HG02970 (cell line): ENCODE measurements around the gene RNASEH2B.

Experiments
- ATAC-seq: cut with Tn5 transposase; IDR thresholded peaks from one replicate; pipeline ENCODE4 v1.9.1; 2021; ENCODE audit warnings: mild to moderate bottlenecking, moderate library complexity, moderate number of reproducible peaks; ENCODE audit not compliant: unreplicated experiment, low FRiP score

The RNASEH2B gene, protein sequence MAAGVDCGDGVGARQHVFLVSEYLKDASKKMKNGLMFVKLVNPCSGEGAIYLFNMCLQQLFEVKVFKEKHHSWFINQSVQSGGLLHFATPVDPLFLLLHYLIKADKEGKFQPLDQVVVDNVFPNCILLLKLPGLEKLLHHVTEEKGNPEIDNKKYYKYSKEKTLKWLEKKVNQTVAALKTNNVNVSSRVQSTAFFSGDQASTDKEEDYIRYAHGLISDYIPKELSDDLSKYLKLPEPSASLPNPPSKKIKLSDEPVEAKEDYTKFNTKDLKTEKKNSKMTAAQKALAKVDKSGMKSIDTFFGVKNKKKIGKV

DNA sequence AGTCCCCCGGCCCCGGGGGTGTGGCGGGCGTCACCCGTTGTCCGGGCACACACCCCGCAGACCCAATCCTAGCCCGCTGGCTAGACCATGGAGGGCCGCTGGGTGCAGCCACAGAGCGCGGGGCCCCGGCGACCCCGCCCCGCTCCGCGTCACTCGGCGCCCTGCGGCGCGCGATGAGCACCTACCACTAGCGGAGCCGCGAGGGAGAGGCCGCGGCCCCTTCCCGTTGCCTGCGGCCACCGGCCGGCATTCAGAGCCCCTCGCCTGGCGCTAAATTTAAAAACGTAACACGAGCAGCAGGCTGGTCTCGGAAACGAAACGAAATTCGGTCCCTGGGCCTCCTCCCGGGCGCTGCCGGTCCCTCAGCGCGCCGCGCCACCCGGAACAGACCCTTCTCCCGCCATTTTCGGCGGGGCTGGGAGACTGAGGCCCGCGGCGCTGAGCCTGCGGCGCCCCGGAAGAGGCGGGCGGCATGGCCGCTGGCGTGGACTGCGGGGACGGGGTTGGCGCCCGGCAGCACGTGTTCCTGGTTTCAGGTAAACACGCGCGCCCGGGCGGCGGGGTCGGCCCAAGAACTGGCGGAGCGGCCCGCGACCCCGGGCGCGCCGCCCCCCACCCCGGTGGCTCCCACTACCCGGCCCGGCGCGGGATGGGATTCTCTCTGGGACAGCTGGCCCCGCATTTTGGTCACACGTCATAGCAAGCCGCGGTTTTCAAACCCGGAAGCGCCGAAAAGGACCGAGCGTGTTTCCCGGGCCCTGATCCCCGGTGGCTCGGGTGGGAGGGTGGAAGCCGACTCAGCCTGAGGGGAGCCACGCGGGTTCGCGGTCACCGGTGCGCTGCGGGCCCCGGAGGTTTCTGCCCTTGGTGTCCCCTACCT lies at the start of gene RNASEH2B:
RNASEH2B (plus strand) TSS at position 187 of the 880 bp plus-strand sequence; CDS start at position 473, 286 bp downstream.
- peak; percentile 62 for ATAC-seq

DNA sequence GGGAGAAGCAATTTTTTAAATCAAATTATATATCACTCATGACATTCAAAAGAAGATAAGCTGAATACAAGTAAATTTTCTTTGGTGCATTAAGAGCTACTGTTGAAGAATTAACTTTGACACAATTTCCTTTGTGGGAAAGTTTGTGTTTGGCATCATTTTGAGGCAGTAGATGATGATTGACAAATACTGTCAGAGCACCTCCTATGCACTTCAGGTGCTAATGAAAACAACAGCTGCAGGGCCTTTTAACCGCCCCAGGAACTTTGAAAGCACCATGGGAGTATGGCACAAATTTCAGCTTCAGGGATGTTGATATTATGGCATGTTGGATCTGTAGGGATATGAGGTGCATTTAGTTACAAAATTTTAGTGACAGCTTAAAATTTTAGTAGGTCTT lies 45.1 kb upstream of the RNASEH2B start:
- no peak for ATAC-seq

DNA sequence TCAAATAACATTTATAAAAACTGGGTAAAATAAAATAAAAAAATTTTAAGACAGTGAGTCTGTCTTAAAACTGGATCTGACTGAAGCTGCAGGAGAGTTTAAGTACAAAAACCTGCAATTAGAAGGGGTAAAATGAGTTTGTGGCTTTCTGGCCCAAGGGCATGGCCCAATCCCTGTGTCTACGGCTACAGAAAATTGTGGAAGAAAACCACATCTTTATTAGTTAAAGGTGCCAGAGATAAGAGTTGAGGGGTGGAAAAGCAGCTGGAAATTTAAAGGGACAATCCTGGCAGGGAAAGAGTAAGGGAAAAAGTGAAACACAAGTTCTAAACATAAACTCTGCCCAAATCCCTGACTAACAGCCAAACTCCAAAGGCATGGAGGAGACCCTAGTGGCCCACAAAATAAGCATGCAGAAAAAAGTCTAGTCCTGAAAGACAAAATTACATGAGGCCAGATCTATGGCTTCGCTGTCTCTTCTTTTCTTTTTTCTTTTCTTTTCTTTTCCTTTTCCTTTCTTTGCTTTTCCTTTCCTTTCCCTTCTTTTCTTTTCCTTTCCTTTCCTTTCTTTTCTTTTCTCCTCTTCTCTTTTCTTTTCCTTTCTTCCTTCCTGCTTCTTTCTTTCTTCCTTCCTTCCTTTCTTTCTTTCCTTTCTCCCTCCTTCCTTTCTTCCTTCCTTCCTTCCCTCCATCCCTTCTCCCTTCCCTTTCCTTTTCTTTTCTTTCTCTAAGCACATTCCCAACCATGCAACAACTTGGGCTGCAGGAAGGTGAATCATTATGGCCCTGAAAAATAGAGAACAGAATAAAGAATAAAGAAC lies 42.6 kb upstream of the RNASEH2B start:
- no peak for ATAC-seq

DNA sequence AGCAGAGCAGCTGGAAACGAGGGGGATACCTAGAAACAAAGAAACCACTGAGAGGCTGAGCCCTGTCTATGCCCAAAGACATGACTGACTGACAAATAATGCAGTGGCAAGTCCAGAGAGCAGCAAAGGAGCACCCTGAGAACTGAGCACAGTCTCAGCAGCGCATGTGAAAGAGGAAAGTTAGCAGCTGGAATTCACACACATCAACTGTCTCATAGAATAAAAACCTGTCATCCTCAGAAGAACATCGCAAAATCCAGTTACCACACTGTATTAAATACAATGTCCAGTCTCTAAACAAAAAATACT lies 42.0 kb upstream of the RNASEH2B start:
- ATAC-seq: no peak

DNA sequence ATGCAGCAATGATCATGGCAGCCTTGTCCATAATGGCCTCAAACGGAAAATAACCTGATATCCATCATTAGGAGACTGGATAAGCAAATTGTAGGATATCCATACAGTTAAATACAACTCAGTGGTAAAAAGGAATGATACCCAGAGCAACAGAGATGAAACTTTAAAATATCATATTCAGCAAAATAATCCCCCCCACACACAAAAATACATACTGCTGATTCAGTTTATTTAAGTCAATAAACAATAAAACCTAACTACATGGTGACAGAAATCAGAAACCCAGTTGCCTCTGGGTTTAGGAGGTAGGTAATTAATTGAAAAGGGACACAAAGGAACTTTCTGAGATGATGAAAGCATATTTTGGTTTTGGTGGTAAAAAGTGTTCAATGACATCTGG lies 38.2 kb upstream of the RNASEH2B start:
- ATAC-seq: no peak

DNA sequence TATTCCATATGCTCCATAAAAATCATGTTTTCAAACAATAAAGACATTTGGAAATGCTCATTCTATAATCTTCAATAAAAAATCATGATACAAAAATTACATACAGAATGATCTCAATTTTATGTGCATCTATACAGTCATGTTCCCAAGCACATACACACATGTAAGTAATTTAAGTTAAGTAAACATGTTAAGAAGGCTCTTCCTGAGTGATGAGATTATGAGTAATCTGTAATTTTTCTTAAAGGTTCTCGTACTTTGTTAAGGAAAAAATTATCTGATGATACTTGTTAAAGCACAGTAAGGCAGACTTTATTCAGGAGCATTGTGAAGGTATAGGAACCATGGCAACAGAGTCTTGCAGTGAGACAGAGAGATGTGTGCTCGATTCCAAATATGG lies 36.1 kb upstream of the RNASEH2B start:
- ATAC-seq: no peak

DNA sequence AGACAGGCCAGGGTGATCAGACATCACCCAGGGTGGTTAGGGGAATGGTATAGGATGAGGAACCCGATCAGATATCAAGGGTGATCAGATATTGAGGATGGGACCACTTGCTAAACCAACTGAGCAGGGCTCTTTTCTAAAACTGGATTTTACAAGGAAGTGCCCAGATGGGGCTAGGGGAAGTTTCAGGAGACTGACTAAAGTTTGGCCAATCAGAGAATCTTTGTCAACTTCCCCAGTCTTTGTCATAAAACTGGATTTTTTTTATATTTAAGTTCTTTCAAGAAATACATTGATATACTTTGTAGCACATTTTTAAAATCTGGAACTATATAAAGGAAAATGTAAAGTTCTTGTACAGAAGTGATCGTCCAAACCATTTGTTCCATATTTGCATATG lies 35.6 kb upstream of the RNASEH2B start:
- ATAC-seq: no peak

DNA sequence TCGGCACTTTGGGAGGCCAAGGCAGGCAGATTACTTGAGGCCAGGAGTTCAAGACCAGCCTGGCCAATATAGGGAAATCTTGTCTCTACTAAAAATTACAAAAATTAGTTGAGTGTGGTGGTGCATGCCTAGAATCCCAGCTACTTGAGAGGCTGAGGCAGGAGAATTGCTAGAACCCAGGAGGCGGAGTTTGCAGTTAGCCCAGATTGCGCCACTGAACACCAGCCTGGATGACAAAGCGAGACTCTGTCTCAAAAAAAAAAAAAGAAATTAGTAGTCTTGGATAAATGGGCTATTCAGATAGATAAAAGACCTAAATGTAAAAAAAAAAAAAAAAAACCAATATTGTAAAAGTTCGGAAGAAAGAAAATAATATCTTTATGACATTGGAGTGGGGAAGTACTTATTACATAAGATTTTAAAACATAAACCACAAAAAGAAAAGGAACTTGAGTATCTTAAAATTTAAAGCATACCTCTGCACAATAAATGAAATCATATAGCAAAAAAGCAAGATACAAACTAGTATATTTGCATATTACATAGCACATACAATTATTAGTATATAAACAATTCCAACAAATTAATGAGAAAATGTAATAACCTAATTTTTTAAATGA lies 26.7 kb upstream of the RNASEH2B start:
- no peak for ATAC-seq

DNA sequence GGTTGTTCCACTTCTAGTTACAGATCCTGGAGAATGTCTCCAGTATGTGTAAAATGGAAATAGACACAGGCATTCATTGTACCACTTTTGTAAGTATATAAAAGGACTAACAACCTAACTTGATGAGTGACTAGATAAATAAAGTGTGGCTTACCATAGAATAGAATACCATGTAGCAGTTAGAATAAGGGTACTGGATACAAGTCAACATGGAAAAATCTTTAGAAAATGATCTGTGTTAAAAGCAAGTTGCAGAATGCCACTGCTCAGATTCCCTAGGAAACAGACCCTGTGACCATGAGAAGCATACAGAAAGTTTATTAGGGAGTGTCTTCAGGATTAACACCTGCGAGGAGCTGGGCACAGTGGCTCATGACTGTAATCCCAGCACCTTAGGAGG lies 25.9 kb upstream of the RNASEH2B start:
- no peak for ATAC-seq

DNA sequence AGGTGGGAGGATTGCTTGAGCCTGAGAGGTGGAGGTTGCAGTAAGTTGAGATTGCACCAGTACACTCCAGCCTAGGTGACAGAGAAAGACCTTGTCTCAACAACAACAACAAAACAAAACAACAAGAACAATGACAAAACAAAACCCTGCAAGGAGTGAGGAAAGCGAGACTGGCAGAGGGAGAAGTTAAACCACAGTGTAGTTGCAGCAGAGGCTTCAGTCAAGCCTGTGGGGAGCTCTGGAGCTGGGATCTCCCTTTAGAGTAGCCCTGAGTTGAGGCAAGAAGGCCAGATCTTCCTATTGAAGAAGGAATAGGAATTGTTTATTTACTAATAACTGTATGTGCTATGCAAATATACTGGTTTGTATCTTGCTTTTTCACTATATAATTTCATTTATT lies 25.3 kb upstream of the RNASEH2B start:
- no peak for ATAC-seq

DNA sequence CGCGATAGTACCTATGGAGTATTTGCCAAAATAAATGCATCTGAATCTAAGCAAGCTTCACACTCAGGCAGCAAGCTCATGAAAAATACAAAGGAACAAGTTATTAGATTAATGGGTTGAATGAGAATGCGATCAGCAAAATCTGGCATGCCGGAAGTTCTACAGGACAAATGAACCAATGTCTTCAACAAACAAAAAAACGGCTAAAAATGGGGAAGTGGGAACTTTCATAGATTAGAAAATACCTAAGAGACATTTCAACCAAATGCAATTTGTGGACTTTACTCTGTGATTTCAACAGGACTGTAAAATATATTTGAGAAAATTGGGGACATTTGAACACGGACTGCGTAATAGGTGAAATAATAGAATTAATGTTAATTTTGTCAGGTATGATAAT lies 22.4 kb upstream of the RNASEH2B start:
- ATAC-seq: no peak

DNA sequence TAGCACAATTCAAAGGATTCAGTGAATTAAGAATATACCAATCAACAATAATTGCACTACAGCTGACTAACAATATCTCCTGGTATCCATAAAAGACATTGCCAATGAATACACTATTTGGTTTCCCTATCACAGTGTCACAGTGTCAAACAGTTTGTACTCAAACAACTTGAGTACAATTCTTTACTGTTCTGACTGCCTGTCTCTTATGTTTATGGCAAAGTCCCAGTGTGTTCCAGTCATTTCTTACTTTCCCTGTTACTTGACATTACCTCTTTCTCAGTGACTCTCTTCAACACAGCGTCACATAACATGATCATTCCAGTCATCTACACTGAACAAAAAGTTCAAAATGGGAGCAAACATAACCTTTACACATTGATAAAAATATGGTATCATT lies 21.2 kb upstream of the RNASEH2B start:
- ATAC-seq: no peak

DNA sequence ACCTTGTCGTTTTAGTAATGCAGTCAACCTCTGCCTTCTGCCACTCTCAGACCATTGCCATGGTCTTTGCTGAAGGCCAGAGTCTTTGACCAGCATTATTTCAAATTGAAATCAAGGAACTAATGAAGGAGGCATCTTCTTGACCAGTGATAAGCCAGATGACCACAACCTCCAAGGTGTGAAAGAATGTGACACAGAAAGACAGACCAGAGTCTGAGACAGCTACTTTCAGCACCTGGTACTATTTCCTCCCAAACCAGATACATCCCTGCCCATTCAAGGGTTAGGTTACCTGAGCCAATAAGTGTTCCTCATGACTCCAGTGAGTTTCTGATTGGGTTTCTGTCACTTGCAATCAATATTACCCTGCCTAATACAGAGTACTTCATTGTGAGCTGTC lies 20.3 kb upstream of the RNASEH2B start:
- no peak for ATAC-seq

DNA sequence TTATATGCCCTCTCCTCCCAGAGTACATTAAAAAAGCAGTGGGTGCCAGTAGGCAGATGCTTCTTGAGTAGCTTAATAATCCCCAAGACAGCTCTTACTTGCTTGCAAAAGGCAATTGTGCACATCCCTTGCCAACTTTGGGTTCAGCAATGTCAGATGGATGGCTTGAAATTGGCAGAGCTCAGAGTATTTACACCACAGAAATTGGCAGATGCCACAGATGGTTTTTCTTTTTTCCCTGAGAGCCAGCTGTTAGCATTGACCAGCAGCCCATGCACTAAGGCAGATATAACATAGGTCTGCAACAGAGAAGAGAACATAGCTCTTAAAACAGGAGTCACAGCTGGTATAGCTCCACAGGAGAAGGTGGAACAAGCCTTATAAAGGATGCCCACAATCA lies 18.4 kb upstream of the RNASEH2B start:
- no peak for ATAC-seq

DNA sequence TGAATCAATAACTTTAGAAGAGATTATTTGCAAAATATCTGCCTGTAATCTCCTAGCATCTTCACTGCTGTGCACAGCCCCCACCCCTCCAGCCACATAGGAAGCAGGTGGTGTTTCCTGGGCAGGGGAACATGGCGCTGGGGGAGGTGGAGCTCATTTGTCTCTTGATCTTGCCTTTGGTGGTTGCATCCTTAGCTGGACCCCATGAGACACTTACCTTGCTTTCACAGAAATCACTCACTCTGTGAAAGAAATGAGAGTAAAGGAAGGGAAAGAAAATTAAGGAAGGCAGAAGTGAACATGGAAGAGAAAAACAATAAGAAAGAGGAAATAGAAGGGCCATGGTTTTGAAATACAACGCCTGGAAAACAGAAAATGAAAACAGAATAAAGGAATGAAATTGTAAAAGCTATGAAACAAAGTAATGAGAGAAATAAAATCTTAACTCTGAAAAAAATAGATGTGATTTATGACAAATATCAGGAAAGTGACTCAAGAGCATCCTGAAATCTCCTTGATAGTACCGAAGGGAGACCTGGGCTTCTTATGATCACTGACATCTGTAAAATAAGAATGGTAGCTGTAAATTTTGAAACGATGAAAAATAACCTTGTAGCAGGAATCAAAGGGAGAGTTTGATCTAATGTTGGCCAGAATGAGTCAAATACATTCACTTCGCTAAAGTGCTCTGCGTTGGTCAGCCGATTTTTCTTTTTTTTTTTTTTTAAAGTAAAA lies 17.2 kb upstream of the RNASEH2B start:
- no peak for ATAC-seq

DNA sequence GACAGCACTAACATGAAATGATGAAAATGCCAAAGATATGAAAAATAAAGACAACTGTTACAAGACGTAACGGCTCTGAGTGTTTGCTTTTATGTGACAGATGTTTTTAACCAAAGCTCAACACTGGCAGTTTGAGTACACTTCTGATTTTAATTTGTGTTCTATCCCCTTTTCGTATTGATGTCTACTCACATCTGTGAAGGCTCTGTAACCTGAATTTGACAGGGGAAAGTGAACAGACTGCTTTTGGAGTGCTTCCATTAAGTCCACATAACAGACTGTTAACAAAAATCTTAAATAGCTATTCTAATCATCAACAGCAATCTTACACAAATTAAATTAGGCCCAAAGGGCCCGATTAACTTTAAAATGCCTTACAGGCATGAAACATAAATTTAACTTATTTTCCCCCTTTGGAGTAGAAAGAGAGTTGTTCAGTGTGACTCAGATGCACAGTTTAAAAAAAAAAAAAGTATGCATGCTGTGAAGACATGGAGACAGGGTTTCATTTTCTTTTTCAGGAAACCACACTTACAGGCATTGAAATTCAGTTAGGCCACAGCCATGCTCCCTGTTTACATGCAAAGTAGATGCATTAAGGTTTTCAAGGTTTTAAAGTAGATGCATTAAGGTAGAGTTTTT lies 16.3 kb upstream of the RNASEH2B start:
- ATAC-seq: peak; percentile 72

DNA sequence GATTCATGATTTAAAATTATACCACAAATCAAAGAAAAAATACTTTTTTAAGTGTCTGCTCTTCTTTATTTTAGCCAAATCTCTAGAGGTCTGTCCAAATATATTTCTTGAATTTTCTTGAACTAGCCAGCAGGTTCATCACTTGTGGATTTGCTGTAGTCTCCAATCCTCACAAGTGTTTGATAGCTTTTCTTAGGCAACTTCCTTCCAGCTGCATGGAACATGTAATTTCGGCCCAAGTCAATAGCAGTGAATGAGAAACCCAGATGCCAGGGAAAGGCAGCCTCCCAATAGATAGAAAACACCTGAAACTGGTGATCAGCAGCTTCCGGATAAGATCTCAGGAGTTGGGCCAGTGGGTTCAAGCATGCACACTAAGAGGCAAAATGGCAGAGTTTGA lies 15.6 kb upstream of the RNASEH2B start:
- ATAC-seq: no peak

DNA sequence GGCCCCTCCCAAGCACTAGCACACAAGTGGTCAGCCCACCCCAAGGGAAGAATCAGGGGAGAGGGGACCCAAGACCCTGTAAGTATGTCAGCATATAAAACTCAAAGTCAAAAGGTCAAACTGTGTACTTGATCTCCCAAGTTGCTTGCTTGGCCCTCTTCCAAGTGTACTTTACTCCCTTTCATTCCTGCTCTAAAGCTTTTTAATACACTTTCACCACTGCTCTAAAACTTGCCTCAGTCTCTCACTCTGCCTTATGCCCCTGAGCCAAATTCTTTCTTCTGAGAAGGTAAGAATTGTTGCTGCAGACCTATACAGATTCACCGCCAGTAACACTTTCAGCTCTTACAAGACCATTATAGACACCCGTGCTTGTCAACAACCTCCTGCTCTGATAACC lies 15.1 kb upstream of the RNASEH2B start:
- no peak for ATAC-seq

DNA sequence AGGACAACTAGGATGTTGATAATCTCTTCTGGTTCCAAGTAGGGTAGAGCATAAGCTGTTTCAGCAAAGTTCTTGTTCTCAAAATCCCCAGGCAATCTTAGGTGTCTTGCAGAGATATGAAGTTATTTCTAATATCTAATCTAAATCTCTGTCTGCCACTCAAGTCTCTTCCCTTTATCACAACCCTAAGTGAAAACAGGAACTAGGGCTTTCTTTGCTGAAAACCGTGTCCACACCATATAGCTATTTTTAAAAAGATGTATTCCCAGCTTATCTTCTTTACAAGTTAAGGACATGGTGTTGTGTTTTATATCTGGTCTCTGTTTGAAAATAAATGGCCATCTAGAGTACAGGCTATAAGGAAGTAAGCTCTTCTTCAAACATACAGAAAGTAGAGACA lies 11.3 kb upstream of the RNASEH2B start:
- ATAC-seq: no peak

DNA sequence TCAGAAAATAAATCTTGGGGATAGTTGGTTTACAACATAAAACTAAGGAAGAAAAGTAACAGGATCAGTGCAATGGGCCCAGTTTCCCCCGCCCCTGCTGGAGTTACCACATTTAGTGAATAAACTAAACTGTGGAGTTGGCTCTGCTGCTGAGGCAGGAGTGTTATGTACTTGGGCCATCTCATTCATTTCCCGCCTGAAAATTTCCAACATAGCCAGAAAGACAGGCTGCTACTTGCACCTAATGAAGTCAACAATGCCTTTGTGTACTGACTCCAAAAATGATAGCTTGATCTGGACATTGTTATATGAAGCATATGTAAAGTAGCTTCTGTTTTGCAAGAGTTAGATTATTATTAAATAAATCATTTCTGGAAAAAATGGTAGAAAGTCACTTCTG lies 7.9 kb upstream of the RNASEH2B start:
- no peak for ATAC-seq
